HEK293T (cell line): Measurements from ENCODE around the gene EIF3CL.
"Not testable (repeated sequence)": the region's sequence is repeated elsewhere in the genome, so short reads cannot be mapped to it uniquely, and the experiment has no call there.

Experiments
- BHLHE40 ChIP-seq: fragments of 450-650 bp; IDR thresholded peaks from 2 replicates; pipeline ENCODE4 v1.6.1; 2016; ENCODE audit warnings: mild to moderate bottlenecking, moderate library complexity, borderline replicate concordance
- FOXA1 ChIP-seq: fragments of 450-650 bp; IDR thresholded peaks from 2 replicates; pipeline ENCODE4 v1.6.1; 2016; ENCODE audit warnings: mild to moderate bottlenecking
- FOXK2 ChIP-seq: fragments of 450-650 bp; IDR thresholded peaks from 2 replicates; pipeline ENCODE4 v1.6.1; 2016; ENCODE audit warnings: mild to moderate bottlenecking
- FOXM1 ChIP-seq: fragments of 450-650 bp; IDR thresholded peaks from 2 replicates; pipeline ENCODE4 v1.6.1; 2017; ENCODE audit warnings: mild to moderate bottlenecking, borderline replicate concordance
- HDGF ChIP-seq: fragments of 450-650 bp; IDR thresholded peaks from 2 replicates; pipeline ENCODE4 v1.6.1; 2017; ENCODE audit warnings: antibody characterized with exemption, borderline replicate concordance
- LEF1 ChIP-seq: fragments of 450-650 bp; IDR thresholded peaks from 2 replicates; pipeline ENCODE4 v1.6.1; 2017; ENCODE audit warnings: mild to moderate bottlenecking, borderline replicate concordance
- NFRKB ChIP-seq: fragments of 450-650 bp; IDR thresholded peaks from 2 replicates; pipeline ENCODE4 v1.6.1; 2016; ENCODE audit warnings: mild to moderate bottlenecking, moderate library complexity
- SP1 ChIP-seq: fragments of 450-650 bp; IDR thresholded peaks from 2 replicates; pipeline ENCODE4 v1.6.1; 2017
- SUZ12 ChIP-seq: fragments of 450-650 bp; IDR thresholded peaks from 2 replicates; pipeline ENCODE4 v1.6.1; 2016; ENCODE audit warnings: mild to moderate bottlenecking

- TF ChIP-seq BHLHE40, NFRKB, FOXA1, FOXM1, LEF1, HDGF, SP1, FOXK2, SUZ12: not testable (repeated sequence)
Observed at GRCh38 chr16:28414530-28414929, 10.9 kb upstream of the EIF3CL start.
